Esophagus muscularis mucosa (tissue), 3 donors: ENCODE data around the gene SH2D3C.

Experiments used
- POLR2AphosphoS5 ChIP-seq, 2 donors: sonication (generic); formaldehyde crosslinking; IDR thresholded peaks; one replicate each; pipeline ENCODE4 v1.6.1; 2017; ENCODE audit warnings: antibody characterized with exemption in 2 of 2
- TF ChIP-seq, protein P1 (sequence below), 3 experiments: fragments of 200-600 bp in 2 of 3; fragments of 450-650 bp in 1 of 3; sonication (generic) in 2 of 3; IDR thresholded peaks; one replicate each; pipeline ENCODE4 v1.5.1; 2017 to 2019; ENCODE audit warnings: antibody characterized with exemption in 3 of 3, mild to moderate bottlenecking in 2 of 3, moderate library complexity in 1 of 3

DNA sequence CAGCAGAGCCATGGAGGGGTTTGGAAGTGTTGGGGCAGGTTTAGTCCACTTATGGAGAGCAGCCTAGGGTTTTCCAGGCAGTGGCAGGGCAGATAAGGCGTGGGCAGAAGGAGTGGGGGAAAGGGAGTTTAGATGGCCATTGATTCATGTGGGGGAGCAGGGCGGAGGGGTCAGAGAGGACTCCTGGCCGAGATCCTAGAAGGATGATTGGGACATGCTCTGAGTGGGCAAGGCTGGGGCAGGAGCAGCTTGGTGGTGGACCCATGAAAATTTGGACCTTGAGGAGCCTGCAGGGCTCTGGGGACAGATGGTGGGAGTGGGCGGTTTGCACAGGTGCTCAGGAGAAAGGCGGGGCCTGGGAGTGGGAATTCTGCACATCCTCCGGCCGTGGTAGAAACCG lies 25.3 kb downstream of the SH2D3C start:
- TF ChIP-seq, protein P1, sequence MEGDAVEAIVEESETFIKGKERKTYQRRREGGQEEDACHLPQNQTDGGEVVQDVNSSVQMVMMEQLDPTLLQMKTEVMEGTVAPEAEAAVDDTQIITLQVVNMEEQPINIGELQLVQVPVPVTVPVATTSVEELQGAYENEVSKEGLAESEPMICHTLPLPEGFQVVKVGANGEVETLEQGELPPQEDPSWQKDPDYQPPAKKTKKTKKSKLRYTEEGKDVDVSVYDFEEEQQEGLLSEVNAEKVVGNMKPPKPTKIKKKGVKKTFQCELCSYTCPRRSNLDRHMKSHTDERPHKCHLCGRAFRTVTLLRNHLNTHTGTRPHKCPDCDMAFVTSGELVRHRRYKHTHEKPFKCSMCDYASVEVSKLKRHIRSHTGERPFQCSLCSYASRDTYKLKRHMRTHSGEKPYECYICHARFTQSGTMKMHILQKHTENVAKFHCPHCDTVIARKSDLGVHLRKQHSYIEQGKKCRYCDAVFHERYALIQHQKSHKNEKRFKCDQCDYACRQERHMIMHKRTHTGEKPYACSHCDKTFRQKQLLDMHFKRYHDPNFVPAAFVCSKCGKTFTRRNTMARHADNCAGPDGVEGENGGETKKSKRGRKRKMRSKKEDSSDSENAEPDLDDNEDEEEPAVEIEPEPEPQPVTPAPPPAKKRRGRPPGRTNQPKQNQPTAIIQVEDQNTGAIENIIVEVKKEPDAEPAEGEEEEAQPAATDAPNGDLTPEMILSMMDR (IDR thresholded peaks at IDR 0.05), result no peak
- no peak for TF ChIP-seq POLR2AphosphoS5 (IDR thresholded peaks at IDR 0.05)
